GM23248 (cell line): ENCODE measurements around the gene KCNG4.

Source experiments
- EZH2 ChIP-seq: fragments of 200-600 bp; sonication (generic); IDR thresholded peaks from 2 replicates; pipeline ENCODE4 v1.6.1; 2018; ENCODE audit warnings: antibody characterized with exemption, mild to moderate bottlenecking; ENCODE audit not compliant: insufficient read depth, poor library complexity, severe bottlenecking
- EZH2phosphoT487 ChIP-seq: fragments of 200-600 bp; sonication (generic); IDR thresholded peaks from 2 replicates; pipeline ENCODE4 v1.6.1; 2018; ENCODE audit warnings: antibody characterized with exemption, moderate library complexity, mild to moderate bottlenecking, low read depth; ENCODE audit not compliant: insufficient read depth

- TF ChIP-seq EZH2 (no peak), EZH2phosphoT487 (no peak)
Observed at GRCh38 chr16:84278968-84279367, 39.2 kb upstream of the KCNG4 start.
